ENCODE measurements around the gene YPEL1. TPM values are rescaled to one million over a fixed set of nuclear protein-coding genes. Genes with fewer than 3 reads are reported as not detected.
"Not testable (repeated sequence)": the region's sequence is repeated elsewhere in the genome, so short reads cannot be mapped to it uniquely, and the experiment has no call there.

Gene YPEL1
- polyA plus RNA-seq, 3 donors: 12.3 to 14.5 (median 13.2) TPM

- DNase-seq (ENCODE audit: low read depth in 3 of 3, low spot score in 2 of 3): no peak
These were observed 48.8 kb downstream of the YPEL1 start for GRCh38 chr22:21686634-21687393.

- no peak for DNase-seq (ENCODE audit: low read depth in 3 of 3, low spot score in 2 of 3)
These were observed 49.4 kb downstream of the YPEL1 start for GRCh38 chr22:21686193-21686608.

GRCh38 chr22:21685164-21685513 lies 50.5 kb downstream of the YPEL1 start:
- no peak for DNase-seq (ENCODE audit: low read depth in 3 of 3, low spot score in 2 of 3)

- no peak for DNase-seq (ENCODE audit: low read depth in 3 of 3, low spot score in 2 of 3)
These were observed 51.0 kb downstream of the YPEL1 start for GRCh38 chr22:21684492-21685163.

GRCh38 chr22:21683401-21683811 lies 52.2 kb downstream of the YPEL1 start:
- DNase-seq (ENCODE audit: low read depth in 3 of 3, low spot score in 2 of 3): no peak

GRCh38 chr22:21682385-21683175 lies 53.0 kb downstream of the YPEL1 start:
- DNase-seq (ENCODE audit: low read depth in 3 of 3, low spot score in 2 of 3): no peak

- no peak for DNase-seq (ENCODE audit: low read depth in 3 of 3, low spot score in 2 of 3)
These were observed 53.8 kb downstream of the YPEL1 start for GRCh38 chr22:21681566-21682370.

GRCh38 chr22:21680830-21681565 lies 54.6 kb downstream of the YPEL1 start:
- no peak for DNase-seq (ENCODE audit: low read depth in 3 of 3, low spot score in 2 of 3)

- DNase-seq (ENCODE audit: low read depth in 3 of 3, low spot score in 2 of 3): no peak
These were observed 56.2 kb downstream of the YPEL1 start for GRCh38 chr22:21679383-21679782.

GRCh38 chr22:21678842-21679241 lies 56.8 kb downstream of the YPEL1 start:
- DNase-seq (ENCODE audit: low read depth in 3 of 3, low spot score in 2 of 3): not testable (repeated sequence)

- no peak for DNase-seq (ENCODE audit: low read depth in 3 of 3, low spot score in 2 of 3)
These were observed 57.8 kb downstream of the YPEL1 start for GRCh38 chr22:21677606-21678443.

GRCh38 chr22:21674638-21675245 lies 60.9 kb downstream of the YPEL1 start:
- no peak for DNase-seq (ENCODE audit: low read depth in 3 of 3, low spot score in 2 of 3)

- DNase-seq (ENCODE audit: low read depth in 3 of 3, low spot score in 2 of 3): no peak
These were observed 61.9 kb downstream of the YPEL1 start for GRCh38 chr22:21673534-21674321.

- no peak for DNase-seq (ENCODE audit: low read depth in 3 of 3, low spot score in 2 of 3)
These were observed 63.4 kb downstream of the YPEL1 start for GRCh38 chr22:21672107-21672629.

GRCh38 chr22:21669026-21669425 lies 66.6 kb downstream of the YPEL1 start:
- DNase-seq (ENCODE audit: low read depth in 3 of 3, low spot score in 2 of 3): no peak

- no peak for DNase-seq (ENCODE audit: low read depth in 3 of 3, low spot score in 2 of 3)
These were observed 68.8 kb downstream of the YPEL1 start for GRCh38 chr22:21666786-21667185.

GRCh38 chr22:21665047-21665851 lies 70.3 kb downstream of the YPEL1 start:
- DNase-seq (ENCODE audit: low read depth in 3 of 3, low spot score in 2 of 3): no peak

All from right renal cortex interstitium (tissue), 3 donors.